AG09319 (cell line): ENCODE results near the gene ARHGEF11.

Experiments used
- DNase-seq: peaks from one replicate; pipeline ENCODE4 v3.0.0-alpha.2; 2010; ENCODE audit warnings: low read depth; ENCODE audit errors: extremely low read depth
- TF ChIP-seq, protein P1 (sequence below): IDR thresholded peaks from 2 replicates; pipeline ENCODE4 v1.5.1; 2011; ENCODE audit warnings: low read depth, mild to moderate bottlenecking, inconsistent platforms, low read length, moderate library complexity

Gene ARHGEF11

DNA sequence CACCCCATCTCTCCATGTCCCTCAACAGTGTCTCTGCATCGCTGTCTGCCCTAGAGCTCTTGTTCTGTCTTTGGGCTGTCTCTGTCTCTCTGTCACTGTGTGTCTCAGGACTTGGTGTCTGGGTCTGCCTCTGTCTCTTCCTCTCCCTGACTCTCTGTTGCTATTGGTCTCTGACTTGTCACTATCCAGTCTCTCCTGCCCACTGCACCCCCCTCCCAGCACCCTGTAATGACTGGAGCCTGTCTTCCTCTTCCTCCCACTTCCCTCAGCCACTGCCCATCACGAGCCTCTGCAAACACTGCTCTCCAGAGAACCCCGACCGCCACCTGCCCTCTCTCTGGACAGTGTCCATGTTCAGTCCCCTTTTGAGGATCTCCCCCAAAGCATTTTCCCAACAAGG lies 139.9 kb downstream of the ARHGEF11 start:
- DNase-seq: no peak
- TF ChIP-seq, protein P1, sequence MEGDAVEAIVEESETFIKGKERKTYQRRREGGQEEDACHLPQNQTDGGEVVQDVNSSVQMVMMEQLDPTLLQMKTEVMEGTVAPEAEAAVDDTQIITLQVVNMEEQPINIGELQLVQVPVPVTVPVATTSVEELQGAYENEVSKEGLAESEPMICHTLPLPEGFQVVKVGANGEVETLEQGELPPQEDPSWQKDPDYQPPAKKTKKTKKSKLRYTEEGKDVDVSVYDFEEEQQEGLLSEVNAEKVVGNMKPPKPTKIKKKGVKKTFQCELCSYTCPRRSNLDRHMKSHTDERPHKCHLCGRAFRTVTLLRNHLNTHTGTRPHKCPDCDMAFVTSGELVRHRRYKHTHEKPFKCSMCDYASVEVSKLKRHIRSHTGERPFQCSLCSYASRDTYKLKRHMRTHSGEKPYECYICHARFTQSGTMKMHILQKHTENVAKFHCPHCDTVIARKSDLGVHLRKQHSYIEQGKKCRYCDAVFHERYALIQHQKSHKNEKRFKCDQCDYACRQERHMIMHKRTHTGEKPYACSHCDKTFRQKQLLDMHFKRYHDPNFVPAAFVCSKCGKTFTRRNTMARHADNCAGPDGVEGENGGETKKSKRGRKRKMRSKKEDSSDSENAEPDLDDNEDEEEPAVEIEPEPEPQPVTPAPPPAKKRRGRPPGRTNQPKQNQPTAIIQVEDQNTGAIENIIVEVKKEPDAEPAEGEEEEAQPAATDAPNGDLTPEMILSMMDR: no peak

DNA sequence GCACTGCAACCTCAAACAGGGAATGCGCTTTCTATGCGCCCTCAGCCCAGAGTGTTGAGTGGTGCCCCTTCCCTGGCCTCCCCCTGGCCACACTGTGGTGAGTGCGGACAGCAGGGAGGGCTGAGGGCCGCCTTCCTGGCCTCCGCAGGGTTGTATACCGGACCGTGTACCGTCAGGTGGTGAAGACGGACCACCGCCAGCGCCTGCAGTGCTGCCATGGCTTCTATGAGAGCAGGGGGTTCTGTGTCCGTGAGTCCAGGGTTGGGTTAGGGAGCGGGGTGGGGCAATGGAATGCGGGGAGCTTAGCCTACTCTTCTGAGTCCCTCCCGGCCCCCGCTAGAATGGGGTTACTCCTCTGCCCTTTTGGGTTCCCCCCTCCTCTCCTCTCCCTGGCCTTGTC lies 140.4 kb downstream of the ARHGEF11 start:
- TF ChIP-seq, protein P1: no peak
- DNase-seq: no peak

DNA sequence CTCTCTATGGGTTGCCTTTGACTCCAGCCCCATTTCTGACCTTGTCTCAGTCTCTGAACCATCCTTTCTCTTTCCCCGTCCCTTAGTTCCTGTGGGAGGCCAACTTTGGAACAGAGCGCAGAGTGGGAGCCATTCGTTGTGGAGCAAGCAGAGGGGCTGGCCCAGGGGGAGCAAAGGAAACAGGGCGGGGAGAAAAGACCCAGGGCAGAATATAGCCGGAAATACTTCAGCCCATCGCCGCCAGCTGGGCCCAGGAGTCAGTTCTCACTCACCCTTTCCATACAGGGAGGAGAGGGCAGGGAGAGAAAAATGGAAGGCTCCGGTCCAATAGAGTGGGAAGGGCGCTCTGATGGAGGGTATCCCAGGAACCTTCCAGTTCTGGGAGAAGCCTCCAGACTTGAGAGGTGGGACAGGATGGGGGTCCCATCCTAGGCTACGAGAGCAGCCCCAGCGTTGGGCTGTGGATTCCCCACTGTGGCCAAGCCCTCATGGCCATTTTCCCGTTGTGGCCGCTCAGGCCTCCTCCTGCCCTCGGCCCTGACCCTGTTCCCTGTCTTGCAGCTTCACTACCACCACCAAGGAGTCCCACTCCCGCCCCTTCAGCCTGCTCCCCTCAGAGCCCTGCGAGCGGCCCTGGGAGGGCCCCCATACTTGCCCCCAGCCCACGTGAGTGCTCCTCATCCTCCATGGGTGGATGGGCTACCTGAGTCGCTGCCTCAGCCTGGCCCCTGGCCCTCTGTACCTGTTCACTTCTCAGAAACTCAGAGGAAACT lies 141.2 kb downstream of the ARHGEF11 start:
- TF ChIP-seq, protein P1: no peak
- DNase-seq: no peak

DNA sequence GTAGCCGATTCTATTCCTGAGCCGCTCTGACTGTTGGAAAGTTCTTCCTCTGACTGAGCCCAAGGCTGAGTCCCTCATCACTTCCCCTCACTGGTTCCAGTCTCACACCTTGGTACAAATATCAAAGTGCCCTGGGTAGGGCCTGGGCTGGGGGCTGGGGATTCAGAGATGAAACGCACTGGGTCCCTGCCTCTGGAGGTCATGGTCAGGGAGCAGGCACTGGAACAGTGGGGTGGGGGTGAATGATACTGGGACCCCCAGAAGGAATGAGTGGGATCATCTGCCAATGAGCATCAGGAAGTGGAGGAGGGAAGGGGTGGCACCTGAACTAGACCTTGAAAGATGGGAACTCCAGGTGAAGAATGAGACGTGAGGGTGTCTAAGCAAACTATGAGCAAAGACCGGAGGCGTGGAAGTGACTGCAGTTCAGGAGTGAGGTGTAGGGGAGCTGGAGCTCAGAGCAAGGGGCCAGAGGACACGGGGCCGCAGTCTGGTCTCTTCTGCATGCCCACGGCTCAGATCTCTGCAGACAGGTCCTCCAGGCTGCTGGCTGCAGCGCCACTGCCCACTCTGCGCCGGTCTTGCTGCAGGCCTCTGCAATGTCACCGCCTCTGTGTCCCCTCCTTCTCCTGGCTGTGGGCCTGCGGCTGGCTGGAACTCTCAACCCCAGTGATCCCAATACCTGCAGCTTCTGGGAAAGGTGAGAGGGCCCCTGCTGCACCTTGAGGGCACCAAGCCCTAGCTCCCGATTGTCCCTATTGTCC lies 142.0 kb downstream of the ARHGEF11 start:
- TF ChIP-seq, protein P1: no peak
- DNase-seq: no peak

DNA sequence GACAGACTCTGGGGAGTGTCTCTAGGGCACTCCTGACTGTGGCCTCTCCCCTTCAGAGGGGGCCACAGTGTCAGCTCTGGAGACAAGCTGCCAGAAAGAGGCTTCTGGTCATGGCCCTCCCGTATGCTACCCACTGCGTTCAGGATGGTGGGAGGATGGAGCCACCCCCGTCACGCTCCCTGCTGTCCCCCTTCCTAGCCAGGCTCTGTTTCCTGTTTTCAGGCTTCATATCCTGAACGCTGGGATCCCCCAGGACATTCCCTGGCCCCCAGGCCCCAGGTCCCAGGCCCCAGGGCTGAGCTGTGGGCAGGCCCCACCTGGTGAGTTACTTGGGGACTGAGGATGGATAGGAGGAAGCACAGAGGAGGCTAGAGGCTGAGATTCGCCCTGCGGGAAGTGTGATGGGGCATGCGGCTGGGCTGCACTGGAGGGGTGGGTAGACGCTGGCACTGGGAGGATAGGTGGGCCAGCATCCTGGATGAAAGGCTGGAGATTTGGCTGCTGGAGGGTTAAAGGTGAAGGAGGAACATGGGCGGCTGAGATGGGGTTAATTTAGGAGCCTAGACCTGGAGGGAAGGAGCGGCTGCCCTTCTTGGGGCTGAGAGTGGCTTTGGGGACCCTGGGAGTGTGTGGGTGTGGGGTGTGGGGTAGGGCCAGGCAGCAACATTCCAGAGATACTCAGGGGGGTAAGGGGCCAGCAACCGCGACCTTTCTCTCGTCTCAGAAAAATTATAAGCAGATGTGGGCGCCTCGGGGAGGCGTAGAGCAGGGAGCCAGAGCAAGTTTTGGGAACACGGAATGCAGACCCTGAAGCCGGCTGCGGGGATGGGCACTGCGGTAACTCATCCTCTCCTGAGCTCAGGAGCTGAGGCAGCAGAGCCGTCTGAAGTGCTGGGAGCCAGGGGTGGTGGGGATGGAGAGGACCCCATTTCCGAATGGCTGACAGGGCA lies 143.3 kb downstream of the ARHGEF11 start:
- DNase-seq: no peak
- TF ChIP-seq, protein P1: no peak

DNA sequence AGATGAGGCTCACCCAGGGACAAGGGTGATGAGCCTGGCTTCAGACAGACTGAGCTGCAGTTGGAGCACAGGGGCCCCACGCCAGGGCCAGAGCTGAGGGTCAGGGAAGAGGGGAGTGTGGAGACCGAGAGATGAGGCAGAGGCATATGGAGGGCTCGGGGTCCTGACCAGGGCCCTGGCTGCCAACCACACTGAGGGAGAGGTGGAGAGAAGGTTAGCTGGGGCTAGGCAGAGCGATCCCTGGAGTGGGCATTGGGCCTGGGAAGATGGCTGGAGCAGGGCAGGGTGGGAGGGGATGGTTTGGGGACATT lies 144.0 kb downstream of the ARHGEF11 start:
- TF ChIP-seq, protein P1: no peak

More for the DNA sequence above, 144.0 kb downstream of the ARHGEF11 start:
- DNase-seq: no peak
